Measurements from ENCODE around the gene UQCC5.

DNA sequence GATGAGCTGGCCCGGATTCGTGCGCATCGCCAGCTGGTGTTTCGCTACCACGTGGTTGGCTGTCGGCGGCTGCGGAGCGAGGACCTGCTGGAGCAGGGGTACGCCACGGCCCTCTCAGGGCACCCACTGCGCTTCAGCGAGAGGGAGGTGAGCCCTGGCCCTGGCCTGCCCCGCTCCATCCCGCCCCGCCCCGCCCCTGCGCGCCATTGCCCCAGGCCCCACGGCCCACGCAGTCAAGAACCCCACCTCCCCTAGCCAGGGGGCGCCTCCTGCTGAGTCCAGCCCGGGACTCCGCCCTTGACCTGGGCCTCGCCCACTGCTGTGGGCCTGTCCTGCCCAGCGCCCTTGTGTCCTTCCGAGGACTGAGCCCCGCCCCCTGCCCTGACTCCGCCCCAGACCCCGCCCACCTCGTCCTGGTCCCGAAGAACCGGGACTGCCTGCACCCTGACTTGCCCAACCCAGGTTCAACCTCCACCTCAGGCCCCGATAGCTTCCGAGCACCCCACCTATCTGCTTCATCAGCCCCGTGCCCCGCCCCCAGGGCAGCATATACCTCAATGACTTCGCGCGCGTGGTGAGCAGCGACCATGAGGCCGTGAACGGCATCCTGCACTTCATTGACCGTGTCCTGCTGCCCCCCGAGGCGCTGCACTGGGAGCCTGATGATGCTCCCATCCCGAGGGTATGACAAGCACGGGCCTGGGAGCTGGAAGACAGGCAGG, 17.5 kb upstream of the UQCC5 start:
- TF ChIP-seq, protein P1, sequence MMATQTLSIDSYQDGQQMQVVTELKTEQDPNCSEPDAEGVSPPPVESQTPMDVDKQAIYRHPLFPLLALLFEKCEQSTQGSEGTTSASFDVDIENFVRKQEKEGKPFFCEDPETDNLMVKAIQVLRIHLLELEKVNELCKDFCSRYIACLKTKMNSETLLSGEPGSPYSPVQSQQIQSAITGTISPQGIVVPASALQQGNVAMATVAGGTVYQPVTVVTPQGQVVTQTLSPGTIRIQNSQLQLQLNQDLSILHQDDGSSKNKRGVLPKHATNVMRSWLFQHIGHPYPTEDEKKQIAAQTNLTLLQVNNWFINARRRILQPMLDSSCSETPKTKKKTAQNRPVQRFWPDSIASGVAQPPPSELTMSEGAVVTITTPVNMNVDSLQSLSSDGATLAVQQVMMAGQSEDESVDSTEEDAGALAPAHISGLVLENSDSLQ (IDR thresholded peaks at IDR 0.05) = no peak
- TF ChIP-seq FOXA1 (IDR thresholded peaks at IDR 0.05) (no peak), SUZ12 (IDR thresholded peaks at IDR 0.05) (no peak), CTBP1 (IDR thresholded peaks at IDR 0.05; ENCODE audit: borderline replicate concordance) (no peak), BHLHE40 (IDR thresholded peaks at IDR 0.05; ENCODE audit: borderline replicate concordance) (no peak), TARDBP (IDR thresholded peaks at IDR 0.05) (no peak), FOXK2 (IDR thresholded peaks at IDR 0.05) (no peak), ZNF384 (IDR thresholded peaks at IDR 0.05) (no peak), L3MBTL2 (conservative IDR thresholded peaks at IDR 0.05) (no peak), SP1 (IDR thresholded peaks at IDR 0.05) (no peak), FOXM1 (IDR thresholded peaks at IDR 0.05; ENCODE audit: borderline replicate concordance) (no peak), LEF1 (IDR thresholded peaks at IDR 0.05; ENCODE audit: borderline replicate concordance) (no peak)
